Pancreas (tissue), 10 donors: ENCODE measurements around the gene FAM184B. TPM values are rescaled to one million over a fixed set of nuclear protein-coding genes. Genes with fewer than 3 reads are reported as not detected.
"Not testable (repeated sequence)": the region's sequence is repeated elsewhere in the genome, so short reads cannot be mapped to it uniquely, and the experiment has no call there.

Source experiments
- ATAC-seq, 4 donors: fragments of 200-7000 bp; cut with Tn5 transposase; one replicate each; pipeline versions ENCODE4 v1.8.0 to v1.9.1; 2020; ENCODE audit warnings: mild to moderate bottlenecking in 4 of 4, moderate library complexity in 4 of 4
- DNase-seq, 6 donors: peaks; one replicate each; pipeline ENCODE4 v3.0.0-alpha.2; 2020
- FAIRE-seq: peaks from 2 replicates; lab custom pipeline; 2012; peaks lifted over from hg19 to GRCh38; lab: Jason Lieb, UNC
- H3K27ac ChIP-seq, 4 donors: fragments of 200-600 bp; sonication (generic); 1 replicate in 3 of 4; 2 replicates in 1 of 4; pipeline versions ENCODE4 v1.5.0 to v1.8.0; 2020
- H3K27me3 ChIP-seq, 4 donors: fragments of 200-600 bp; one replicate each; pipeline ENCODE4 v1.8.0; 2021
- H3K36me3 ChIP-seq, 3 donors: fragments of 200-600 bp; sonication (generic) in 1 of 3; one replicate each; pipeline versions ENCODE4 v1.5.0 to v1.8.0; 2020 to 2021
- H3K4me1 ChIP-seq, 3 donors: fragments of 200-600 bp; one replicate each; pipeline ENCODE4 v1.8.0; 2021
- H3K4me3 ChIP-seq, 4 donors: fragments of 200-600 bp; sonication (generic) in 2 of 4; one replicate each; pipeline versions ENCODE4 v1.5.0 to v1.8.0; 2020 to 2021
- H3K9me3 ChIP-seq, 4 donors: fragments of 200-600 bp; one replicate each; pipeline ENCODE4 v1.8.0; 2021
- CTCF ChIP-seq, 4 donors: fragments of 200-600 bp; sonication (generic) in 3 of 4; IDR thresholded peaks; one replicate each; pipeline versions ENCODE4 v1.5.0 to v1.8.0; 2021; ENCODE audit warnings: antibody characterized with exemption in 4 of 4
- WGBS, 2 donors: extraction: QIAGEN DNeasy Blood & Tissue Kit; methylation state at CpG; one replicate each; pipeline ENCODE4 v1.1.7; 2013; 5-methylcytosine and 5-hydroxymethylcytosine counted together
- intact Hi-C, 3 donors: fragments of 100-400 bp; cut with DNase I; formaldehyde crosslinking; loops; one replicate each; pipeline versions ENCODE4 v1.11.1 to v1.14.2; 2022
- polyA plus RNA-seq, 2 donors: library from polyadenylated mRNA; stranded (reverse); fragments of 200-250 nt; gene quantifications; one replicate each; pipeline ENCODE4 v1.2.3, GENCODE V29; 2013
- total RNA-seq, 6 donors: library from RNA; stranded (reverse); fragmentation: NEBNext Ultra II Directional in 4 of 6; extraction: Animal tissue kit (Norgen Biotek cat#: 25700) in 4 of 6; gene quantifications; one replicate each; pipeline versions ENCODE4 v1.2.1 to v1.2.4, GENCODE V29; 2021 to 2023
- donor health status: healthy with polysubstance abuse.
- donor health status: DM: no; HTN: no; CAD: no; lungs with moderate emphysema.
- donor health status: DM: no; HTN: no; CAD: no.
- donor health status: control.
- donor health status: control.
- donor health status: Bipolar disorder and iron deficiency.
- donor health status: DM: yes; HTN: yes; CAD: no.
- donor health status: DM: no; HTN: no; CAD: no.
- donor health status: DM: no; HTN: no; CAD: no.
- donor health status: DM: yes; HTN: yes; CAD: no.

FAM184B gene
- total and polyA plus RNA-seq, 8 donors: 0.04 to 0.07 TPM; not detected in 6

DNA sequence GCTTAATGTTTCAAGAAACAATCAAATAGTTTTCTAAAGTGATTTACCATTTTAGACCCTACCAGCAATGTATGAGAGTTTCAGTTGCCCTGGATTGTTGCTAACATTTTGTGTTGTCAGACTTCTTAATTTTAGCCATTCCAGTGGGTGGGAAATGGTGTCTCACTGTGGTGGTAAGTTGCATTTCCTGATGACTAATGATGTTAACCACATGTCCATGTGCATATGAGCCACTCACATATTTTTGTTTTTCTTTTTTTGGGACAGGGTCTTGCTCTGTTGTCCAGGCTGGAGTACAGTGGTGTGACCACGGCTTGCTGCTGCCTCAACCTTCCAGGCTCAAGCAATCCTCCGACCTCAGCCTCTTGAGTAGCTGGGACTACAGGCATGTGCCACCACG lies 118.7 kb downstream of the FAM184B start:
- intact Hi-C loops: no loop called here
- no peak for TF ChIP-seq CTCF (IDR thresholded peaks at IDR 0.05)
- 77 to 89% methylated on average over 3 of the region's 3 CpGs for WGBS, 2 donors
- FAIRE-seq (no peak), DNase-seq (no peak), ATAC-seq (no peak)
- no peaks in the 10 kb centered on the region for H3K9me3 ChIP-seq
- no peaks in the 10 kb centered on the region for H3K27me3 ChIP-seq
- no peak overlapping the region for H3K27ac ChIP-seq
- H3K4me1 ChIP-seq: peaks cover 0 to 4% (median 0%) of the 10 kb centered on the region in 3 donors
- no peaks in the 10 kb centered on the region for H3K36me3 ChIP-seq
- H3K4me3 ChIP-seq: no peak overlapping the region

- intact Hi-C loops, DNase-seq, H3K4me3 ChIP-seq, H3K27ac ChIP-seq, ATAC-seq, H3K9me3 ChIP-seq, H3K36me3 ChIP-seq, H3K4me1 ChIP-seq, H3K27me3 ChIP-seq, FAIRE-seq: not testable (repeated sequence)
- 91% methylated on average over 8 of the region's 8 CpGs for WGBS, 2 donors
These were observed 122.2 kb downstream of the FAM184B start for GRCh38 chr4:17659196-17659595.

DNA sequence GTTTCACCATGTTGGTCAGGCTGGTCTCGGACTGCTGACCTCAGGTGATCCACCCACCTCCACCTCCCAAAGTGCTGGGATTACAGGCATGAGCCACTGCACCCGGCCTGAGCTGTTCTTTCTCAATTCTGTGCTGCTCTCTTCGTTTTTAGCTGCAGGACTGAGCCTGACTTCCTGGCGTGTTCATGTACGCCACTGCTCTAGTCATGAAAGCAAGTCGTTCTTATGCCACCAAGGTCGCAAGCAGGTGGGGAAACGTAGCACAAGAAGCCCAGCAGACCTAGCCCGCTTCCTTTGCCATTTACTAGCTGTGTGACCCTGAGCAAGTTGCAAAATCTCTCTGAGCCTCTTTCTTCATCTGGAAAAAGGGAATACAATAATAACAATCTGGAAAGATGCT lies 123.6 kb downstream of the FAM184B start:
- TF ChIP-seq CTCF (IDR thresholded peaks at IDR 0.05): no peak
- no peak for FAIRE-seq
- intact Hi-C loops: no loop called here
- no peaks in the 10 kb centered on the region for H3K27me3 ChIP-seq
- no peaks in the 10 kb centered on the region for H3K4me1 ChIP-seq
- WGBS, 2 donors: 50 to 59% methylated on average over 9 of the region's 9 CpGs
- ATAC-seq: no peak
- H3K27ac ChIP-seq: no peak overlapping the region
- H3K36me3 ChIP-seq: no peaks in the 10 kb centered on the region
- H3K4me3 ChIP-seq: no peak overlapping the region
- no peaks in the 10 kb centered on the region for H3K9me3 ChIP-seq
- DNase-seq: no peak

DNA sequence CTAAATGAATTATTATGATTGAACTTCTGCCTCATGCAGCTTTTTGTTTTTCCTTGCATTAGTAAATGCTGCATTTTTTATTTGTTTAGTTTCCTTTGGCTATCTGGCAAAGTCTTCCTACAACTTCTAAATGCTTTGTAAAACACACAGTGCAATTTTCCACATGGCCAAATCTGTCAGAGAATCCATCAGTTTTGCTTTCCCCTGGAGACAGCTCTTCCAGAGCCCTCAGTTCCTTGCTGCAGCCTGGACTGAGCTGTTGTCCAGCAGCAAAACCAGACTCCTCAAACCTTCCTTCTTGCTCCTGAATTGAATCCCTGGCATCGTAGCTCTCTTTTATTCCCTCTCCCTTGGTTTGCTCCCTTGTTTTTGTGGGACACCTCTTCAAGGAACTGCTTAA lies 124.3 kb downstream of the FAM184B start:
- WGBS, 2 donors: 74% methylated on average over 1 of the region's 1 CpG
- intact Hi-C loops: no loop called here
- no peaks in the 10 kb centered on the region for H3K4me1 ChIP-seq
- no peaks in the 10 kb centered on the region for H3K27me3 ChIP-seq
- ATAC-seq (no peak), FAIRE-seq (no peak), DNase-seq (no peak)
- no peak overlapping the region for H3K4me3 ChIP-seq
- no peaks in the 10 kb centered on the region for H3K9me3 ChIP-seq
- H3K27ac ChIP-seq: no peak overlapping the region
- H3K36me3 ChIP-seq: no peaks in the 10 kb centered on the region
- TF ChIP-seq CTCF (IDR thresholded peaks at IDR 0.05): no peak

- no peaks in the 10 kb centered on the region for H3K27me3 ChIP-seq
- WGBS, 2 donors: 67 to 86% methylated on average over 8 of the region's 8 CpGs
- intact Hi-C loops: no loop called here
- no peaks in the 10 kb centered on the region for H3K9me3 ChIP-seq
- FAIRE-seq (no peak), ATAC-seq (no peak), DNase-seq (no peak)
- no peak for TF ChIP-seq CTCF (IDR thresholded peaks at IDR 0.05)
- no peak overlapping the region for H3K27ac ChIP-seq
- H3K36me3 ChIP-seq: no peaks in the 10 kb centered on the region
- H3K4me3 ChIP-seq: no peak overlapping the region
- no peaks in the 10 kb centered on the region for H3K4me1 ChIP-seq
These were observed 126.7 kb downstream of the FAM184B start for GRCh38 chr4:17654701-17655100.
